NCI-H748 (cell line): ENCODE data around the gene PTH1R.

Experiments
- DNase-seq: peaks from one replicate; lab custom pipeline; 2025; ENCODE audit not compliant: unreplicated experiment; lab: John Stamatoyannopoulos, UW

The PTH1R gene

DNA sequence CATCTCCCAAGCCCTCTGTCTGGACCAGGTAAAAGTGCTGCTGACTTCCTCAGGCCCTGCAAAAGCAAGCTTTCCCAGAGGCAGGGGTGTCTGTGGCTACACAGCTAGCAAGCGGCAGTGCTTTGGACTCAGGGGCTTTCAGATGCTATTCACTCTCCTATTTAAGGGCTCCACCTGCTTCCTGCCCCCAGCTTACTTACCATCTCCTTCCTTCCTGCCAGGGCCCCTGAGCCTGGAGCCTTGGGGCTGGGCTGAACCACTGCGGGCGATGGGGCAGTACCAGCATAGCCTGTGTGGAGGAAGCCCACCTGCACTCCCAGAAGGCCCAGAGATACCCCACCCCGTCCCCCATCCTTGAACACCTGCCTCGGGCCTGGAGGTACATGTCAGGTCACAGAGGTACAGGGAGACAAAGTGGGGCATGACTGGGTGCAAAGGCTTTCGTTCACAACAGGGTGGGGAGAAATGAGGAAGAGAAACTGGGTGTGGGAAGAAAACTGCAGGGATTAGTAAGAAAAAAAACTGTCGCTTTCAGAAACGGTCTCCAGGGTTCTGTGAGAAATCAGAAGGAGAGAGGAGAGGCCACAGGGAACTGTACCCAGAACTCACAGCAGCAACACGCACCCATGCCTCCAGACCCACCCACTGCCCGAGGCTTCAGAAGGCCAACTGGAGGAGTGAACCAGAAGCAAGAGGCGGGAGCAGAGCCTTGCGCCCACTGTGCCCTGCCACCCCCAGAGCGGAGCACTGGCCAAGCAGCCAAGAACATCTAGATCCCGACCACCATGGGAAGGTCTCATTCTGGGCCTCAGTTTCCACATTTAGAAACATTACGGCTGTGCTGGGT is 49.6 kb downstream of the PTH1R start:
- DNase-seq, result no peak

DNA sequence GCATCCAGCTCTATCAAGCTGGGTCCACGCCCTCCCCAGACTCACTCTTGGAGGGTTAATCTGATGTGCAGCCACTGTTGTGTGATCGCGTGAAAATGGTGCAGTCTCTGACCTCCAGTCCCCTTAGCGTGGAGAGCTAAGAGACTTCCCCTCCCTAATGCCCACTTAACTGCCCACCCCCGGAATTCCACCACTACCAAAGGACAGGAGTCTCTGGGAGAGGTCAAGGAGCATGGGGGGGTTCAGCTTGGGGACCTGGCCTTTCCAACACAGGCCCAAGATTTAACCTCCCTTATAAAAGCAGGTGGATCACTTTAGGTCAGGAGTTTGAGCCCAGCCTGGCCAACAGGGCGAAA is 50.2 kb downstream of the PTH1R start:
- no peak for DNase-seq

DNA sequence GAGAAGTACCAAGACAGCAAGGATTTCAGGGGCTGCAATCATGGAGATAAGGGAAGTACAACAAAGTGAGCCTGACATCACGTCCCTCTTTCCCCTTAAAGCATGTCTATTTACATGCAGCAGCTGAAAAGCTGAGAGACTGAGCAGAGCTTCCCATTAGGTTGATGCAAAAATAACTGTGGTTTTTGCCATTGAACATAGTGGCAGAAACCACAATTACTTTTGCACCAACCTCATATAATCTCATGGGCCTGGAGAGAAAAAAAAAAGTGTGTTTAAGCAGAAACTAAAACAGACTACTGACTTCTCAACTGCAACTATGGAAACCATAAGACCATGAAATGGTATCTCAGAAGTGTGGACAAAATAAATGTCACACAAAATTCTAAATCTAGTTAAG is 50.8 kb downstream of the PTH1R start:
- no peak for DNase-seq

DNA sequence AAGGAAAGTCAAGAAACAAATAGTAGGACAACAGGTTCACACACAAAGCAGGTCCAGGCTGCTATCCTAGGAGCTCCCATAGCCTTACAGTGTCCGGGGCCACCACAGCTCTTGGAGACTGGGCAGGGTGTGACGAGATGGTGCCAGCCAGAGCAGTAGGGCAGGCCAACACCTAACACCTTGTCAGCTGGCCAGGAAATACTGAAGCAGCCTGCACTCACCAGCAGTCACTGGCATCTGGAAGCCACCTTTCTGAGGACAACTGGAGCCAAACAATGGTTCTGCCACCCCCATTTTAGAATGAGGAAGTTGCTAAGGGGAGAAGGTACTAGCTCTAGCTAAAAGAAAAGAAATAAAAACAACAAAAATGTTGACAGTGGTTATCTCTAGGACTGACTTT is 51.8 kb downstream of the PTH1R start:
- no peak for DNase-seq

DNA sequence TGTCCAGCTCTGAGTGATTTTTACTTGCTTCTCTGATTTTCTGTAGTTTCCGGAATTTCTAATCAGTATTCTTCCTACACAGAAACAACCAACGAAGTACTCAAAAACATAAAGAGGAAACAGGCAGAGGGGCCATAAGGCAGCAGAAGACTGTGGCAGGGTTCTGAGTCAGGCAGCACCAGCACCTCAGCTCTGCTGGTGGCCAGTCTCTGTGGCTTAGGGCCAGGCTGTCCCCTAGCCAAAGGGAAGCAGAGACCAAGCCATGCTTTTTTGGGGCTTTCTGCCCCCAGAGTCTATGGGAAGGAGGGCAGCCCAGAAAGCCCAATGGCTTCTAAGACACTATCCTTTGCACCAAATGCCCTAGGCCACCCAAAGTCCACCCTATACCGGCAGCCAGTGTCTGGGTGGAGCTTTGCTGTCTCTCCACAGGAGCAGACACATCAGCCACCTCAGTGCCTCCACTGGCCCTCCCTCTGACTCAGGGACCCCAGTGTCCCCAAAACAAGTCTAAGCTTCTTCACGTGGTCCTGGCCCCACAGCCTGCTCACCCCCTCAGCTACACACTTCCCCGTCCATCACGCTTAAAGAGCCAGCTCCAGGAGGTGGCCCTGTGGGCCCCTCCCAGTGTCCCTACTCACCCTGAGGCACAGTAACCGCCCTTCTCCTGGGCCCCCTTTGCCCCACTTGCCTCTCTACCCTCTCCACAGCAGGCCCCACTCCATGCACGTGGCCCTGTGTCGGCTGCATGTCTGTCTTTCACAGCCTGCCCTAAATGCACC is 52.8 kb downstream of the PTH1R start:
- DNase-seq, result no peak

DNA sequence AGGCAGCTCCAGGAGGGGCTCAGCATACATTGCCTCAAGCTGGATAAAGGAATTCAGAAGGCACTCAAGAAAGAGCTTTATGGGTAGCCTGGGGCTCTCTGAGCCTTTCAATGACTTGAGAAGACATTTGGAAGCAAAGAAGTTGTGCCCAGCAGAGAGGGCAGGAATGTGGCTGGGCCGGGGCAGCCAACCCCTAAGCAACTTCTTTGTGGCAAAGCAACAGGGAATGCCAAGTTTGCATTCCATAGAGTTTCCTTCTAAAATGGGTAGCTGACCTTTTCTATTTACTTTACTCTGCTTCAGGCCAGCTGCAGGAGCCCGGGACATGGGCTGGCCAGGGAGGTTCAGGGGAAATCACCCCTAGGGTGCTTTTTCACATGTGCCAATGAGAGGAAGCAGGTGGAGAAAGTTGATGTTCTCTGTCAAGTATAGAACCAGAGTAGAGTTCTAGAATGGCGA is 53.5 kb downstream of the PTH1R start:
- no peak for DNase-seq

DNA sequence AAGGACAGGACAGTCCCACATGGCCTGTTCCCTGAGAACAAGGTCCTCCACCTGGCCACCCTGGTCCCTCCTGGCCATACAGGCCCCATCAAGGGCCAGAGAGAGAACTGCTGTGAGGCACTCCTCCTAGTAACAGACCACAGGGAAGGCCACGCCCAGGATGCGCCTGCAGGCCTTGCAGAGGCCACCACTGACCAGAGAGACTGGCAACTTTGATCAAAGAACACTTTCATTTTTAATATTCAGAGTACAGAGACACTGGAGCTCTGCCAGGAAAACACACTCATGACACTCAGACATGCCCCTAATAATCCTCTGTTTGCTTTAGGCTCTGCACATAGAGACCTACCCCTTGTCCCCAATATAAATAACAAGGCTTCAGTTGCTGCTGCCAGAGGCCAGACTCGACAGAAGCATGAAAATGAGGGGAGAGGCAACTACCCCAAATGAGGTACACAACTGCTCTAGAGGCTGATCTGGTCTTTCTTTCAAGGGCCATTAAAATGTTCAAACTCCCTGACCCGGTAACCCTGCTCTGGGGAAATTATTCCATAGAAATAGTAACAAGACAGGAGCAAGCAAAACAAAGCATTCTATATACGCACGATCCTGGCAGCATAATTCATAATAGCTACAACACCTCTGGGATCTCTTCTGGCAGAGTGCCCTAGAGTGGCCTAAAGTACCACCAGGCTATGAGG is 54.3 kb downstream of the PTH1R start:
- DNase-seq, result peak; percentile 69

DNA sequence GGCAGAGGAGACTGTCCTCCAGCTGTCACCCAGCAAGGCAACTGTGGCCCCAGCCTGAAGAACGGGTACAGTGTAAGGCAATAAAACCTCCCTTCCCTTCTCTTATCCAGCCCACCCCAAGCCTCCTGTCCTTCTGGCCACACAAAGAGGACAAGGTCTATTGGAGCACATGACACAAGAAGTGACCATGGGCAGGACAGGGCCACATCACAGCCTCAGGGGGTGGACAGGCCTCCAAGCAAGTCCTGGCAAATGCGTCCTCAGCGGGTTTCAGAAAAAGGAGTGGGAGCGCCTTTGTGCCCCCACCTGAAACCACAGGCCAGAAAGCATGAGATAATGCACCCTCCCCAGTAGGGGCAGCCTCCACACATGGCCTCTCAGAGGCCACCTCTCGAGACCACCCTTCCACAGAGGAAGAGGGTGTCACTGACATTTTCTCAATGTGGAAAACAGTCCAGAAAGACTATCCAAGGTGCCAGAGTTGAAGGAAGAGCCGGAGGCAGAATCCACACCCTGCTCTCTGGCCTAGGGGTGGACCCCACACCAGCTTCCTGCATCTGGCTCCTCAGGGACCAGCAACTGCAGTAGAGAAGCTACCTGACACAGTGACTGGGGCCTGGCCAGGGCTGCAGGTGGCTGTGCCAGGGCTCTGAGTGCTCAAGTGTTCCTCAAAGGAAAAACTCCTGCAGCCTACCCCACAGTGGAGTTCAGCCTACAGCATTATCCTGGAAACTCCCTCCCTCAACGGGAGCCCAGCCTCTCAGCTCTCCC is 55.1 kb downstream of the PTH1R start:
- no peak for DNase-seq

DNA sequence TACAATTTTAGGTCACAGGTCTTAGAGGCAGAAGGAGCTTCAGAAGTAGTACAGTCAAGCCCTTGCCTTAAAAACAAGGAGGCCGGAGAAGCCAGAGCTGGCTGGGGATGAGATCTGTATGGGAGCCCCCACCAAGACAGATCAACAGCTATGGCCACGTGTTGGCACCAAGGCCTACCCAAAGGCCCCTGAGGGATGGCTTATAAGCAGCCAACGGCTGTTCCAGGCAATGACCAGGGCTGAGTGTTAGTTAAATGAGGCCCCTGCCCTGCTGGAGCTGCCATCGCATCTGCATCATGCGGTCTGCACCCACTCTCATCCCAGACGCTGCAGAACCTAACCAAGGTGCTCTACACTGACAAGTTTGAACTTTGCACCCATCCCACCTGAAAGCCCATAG is 55.7 kb downstream of the PTH1R start:
- no peak for DNase-seq

DNA sequence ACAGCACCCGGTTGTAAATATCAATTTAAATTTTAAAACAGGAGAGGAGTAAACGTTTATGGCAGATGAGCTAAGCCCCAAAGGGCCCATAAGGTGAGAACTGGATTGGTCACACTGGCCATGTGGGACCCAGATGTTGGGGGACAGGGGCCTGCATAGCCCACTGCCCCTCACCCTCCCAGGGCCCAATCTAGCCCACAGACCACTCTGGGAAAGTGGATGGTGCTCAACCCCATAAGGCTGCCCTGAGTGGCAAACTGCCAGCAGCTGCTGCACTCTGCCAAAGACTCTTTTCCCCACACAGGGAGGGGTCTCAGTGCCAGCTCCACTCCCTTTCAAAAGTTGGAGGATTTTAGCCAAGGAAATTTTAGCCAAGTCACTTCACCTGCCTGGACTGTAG is 56.6 kb downstream of the PTH1R start:
- no peak for DNase-seq

DNA sequence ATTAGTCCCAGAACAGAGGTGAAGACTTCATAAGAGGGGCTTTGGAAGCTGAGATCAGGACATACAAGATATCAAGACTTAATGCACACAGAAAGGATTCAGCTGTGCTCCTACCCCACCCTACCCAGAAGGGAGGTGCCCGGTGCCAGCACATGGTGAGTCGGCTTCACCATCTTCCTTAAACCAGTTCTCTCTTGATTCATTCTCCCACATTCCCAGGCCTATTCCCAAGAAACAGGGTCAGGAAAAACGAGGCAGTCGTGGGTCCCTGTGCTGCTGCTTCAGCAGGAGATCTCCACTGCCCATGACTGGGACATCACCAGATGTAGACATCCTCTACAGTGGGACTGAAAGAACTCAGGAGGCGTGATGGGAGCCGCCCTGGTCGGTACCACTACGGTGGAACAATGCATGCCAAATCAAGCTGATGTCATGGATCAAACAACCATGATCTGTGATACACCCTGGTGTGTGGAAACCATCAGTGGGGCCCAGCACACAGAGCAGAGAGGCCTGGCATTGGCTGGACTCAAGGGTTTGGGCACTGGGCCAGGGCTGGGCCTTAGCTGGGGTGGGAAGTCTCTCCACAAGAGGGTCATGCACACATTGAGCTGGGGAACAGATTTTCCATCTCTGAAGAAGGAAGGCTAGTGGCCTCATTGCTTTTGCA is 57.1 kb downstream of the PTH1R start:
- DNase-seq, result no peak

DNA sequence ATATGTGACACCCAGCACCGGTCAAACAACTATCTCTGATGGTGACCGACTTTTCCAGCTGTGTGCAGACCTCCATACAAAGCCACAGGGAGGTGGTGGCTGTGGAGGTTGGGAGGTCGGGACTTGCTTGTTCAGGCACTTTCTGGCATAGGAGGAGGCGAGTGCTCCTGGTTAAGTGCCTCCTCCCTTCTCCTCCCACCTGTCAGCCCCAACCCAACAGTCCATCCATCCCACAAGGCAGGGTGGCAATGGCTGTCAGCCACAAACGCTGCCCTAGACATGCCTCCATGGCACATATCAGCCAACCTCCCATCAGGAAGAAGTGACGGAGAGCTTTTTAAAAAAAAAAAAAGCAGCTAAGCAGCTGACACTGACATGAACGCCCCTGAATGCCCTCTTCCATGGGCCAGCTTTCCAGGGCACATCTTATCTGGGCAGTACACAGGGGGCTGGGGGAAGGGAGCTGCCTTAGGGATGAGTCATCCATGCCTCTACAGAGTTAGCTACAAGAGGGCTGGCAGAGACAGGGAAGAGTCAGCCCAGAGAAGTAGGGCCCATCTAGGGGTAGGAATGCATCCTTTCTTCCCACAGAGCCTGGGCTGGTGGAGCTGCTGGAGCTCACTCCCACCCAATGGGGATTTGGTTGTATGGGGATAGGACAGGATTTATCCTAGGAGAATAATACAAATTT is 57.8 kb downstream of the PTH1R start:
- no peak for DNase-seq

DNA sequence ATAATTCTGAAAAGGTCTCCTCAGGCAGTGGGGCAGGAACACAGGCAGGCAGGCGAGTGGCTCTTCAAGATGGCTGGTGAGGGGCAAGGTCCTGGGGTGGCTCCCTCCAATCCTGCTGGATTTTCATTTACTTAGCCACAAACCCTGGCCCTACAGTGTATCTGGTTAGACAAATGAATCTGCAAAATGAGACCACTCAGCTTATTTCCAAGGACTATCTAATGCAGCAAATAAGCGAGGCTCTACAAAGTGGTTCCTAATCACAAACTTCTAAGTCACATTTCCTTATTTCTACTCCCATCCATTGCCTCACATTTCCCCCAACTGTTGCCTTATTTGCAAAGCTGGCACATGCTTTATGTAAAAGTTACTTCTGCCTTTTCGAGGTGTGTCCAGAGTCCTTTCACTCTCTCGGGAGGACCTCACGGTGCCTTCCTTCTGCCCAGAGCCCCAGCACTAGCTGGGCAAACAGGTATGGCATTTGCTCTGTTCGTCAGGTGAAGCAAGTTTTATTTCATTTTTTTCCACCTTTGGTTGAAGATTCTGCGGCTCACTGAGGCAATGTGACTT is 58.6 kb downstream of the PTH1R start:
- DNase-seq, result no peak

DNA sequence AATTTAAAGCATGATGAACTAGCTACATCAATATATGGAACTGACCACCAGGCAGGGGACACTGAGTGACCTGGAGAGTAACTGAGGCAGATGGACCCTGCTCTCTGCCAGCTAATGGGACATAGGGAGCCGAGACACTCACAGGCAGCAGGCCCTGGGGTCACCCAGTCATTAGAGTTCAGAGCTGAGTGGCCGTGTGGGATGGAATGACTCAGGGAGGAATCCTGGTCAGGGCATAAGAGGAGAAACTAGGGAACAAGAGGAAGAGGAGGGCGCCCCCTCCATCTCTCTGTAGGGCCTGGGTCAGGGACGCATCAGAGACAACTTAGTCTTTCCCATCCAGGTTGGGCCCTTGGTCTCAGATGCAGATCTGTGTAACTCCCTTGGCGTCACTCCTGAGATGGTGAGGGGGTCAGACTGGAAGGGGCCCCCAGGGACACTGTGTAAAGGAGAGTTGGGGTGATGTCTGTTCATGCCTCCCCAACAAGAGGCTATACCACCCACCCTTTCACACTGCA is 59.3 kb downstream of the PTH1R start:
- no peak for DNase-seq

DNA sequence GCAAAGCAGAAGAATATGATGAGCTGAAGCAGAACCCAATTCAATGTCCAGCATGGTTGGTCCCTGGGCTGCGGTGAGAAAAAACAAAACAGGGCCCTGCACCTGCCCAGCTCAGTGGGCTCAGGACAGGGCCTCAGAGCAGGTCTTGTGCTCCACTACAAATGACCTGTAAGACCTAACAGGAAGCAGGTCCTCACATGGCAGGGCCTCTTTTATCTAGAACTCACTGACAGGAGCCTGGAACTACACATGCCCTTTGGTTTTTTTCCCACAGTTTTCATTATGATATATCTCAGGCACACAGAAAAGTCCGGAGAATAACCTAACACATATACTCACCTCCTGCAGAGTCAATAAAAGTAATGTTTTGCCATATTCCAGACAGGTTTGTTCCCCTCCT is 60.6 kb downstream of the PTH1R start:
- no peak for DNase-seq

DNA sequence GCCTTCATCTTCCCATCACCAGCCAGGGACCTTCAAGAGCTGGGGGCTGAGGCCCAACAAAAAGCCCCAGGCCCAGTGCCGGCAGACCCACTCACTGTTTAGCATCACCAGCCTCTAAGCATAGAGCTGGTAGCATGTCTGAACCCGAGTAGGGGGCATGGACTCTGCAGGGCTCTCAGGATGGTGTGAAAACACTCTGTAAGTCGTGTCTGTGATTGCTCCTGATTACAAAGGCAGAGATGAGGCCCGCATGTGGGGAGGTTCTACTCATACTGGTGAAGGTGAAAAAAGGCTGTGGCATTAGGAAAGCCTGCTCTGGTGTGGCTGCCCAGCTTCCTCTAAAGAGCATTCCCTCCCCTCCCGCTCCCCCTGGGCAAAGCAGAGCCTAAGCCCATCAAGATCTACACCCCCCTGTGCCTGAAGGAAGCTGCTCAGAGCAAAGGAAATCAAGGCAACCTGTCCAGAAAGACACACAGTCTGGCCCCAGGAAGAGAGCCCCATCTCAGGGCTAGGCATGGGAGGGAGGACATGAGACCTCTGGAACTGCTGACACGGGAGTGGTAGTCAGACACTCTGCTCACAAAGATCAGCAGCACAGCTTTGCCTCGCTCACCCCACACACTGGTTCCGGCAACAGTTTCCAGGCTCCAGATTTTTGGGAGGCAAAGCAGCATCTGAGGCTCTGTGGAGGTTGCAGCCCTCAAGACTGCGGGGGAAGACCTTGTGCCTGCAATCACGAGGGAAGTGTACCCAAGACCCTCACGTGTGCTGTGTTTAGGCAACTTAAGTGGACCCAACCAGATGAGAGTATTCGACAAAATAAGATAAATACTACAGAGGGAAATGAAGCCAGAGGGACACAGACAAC is 62.3 kb downstream of the PTH1R start:
- DNase-seq, result no peak

DNA sequence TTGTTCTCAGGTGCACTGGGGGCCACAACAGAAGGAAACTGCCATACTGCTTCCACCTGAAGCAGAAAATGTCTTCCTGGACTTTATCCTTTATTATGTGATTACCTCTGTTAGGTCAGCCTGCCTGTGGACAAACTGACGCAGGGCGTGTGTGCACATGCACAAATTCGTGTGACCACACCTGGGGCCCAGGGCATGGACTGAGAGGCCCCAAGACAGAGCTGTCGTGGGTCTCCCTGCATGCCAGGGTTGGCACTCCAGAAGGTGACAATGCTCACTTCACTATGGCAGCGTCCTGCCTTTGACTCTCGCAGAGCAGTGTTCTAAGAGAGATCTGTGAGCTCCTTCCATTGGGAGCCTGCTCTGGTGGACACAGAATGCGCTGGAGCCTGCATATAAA is 64.6 kb downstream of the PTH1R start:
- DNase-seq, result no peak

DNA sequence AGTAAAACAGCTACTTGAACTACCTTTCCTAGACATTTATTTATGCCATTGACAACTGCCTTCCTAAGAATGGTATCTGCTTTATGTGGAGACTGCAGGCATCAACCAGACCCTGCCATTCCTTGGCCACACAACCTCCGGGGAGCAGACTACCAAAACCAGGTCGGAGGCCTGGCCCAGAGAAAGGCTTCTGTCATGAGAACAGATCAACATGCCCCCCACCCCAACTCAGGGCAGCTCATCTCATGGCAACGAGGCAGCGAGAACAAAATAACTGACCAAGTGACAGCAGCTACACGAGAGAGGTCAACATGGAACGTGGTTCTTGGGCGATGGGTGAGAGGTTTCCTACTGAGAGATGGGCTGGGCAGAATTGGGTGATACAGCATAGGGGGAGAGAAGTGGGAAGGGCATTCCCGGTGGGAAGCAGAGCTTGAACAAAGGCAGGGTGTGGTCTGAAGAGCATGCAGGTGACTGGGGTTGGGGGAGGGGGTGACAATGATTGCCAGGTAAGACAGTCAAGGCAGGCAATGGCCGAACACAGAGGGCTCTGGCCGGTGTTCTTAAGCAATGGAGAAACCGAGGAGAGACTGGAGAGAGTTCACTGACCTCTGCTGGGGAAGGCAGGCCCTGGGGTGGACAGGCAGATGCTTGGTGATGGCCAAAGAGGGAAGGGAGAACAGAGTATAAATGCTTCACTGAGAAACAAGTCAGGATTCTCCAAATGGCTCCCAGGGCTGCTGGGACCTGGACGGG is 65.1 kb downstream of the PTH1R start:
- no peak for DNase-seq
